Measurements from ENCODE around the gene SP7.

SP7 gene

GRCh38 chr12:53380104-53380793 is 44.1 kb upstream of the SP7 start, which contains the start of gene SP1:
Gene SP1, plus strand, starts transcription at chr12:53380176. Its CDS starts 116 bp downstream, at chr12:53380292.
- Histone ChIP-seq H3K9ac (no peak within 1 kb of the TSS), H3K79me2 (peaks cover 21% of the 10 kb centered on the region), H3K4me3 (ENCODE audit: low read depth, low read length) (peak within 1 kb of the TSS; percentile 75), H3K9me3 (ENCODE audit: control insufficient read depth, low read length) (no peaks in the 10 kb centered on the region), H3K36me3 (ENCODE audit: control insufficient read depth, insufficient read depth, low read length) (no peaks in the 10 kb centered on the region), H3K4me1 (peaks cover 14% of the 10 kb centered on the region), H3K27me3 (ENCODE audit: control insufficient read depth, insufficient read depth, low read length) (no peaks in the 10 kb centered on the region), H2AFZ (peak within 1 kb of the TSS; percentile 88), H3K4me2 (ENCODE audit: low read length) (peak within 1 kb of the TSS; percentile 97), H3K27ac (peak within 1 kb of the TSS; percentile 89)
- no peak for TF ChIP-seq CTCF (IDR thresholded peaks at IDR 0.05)

- H3K27ac ChIP-seq = peak overlapping the region; percentile 89
- TF ChIP-seq CTCF (IDR thresholded peaks at IDR 0.05) = no peak
Measured at GRCh38 chr12:53379389-53380103, 43.4 kb upstream of the SP7 start.

DNA sequence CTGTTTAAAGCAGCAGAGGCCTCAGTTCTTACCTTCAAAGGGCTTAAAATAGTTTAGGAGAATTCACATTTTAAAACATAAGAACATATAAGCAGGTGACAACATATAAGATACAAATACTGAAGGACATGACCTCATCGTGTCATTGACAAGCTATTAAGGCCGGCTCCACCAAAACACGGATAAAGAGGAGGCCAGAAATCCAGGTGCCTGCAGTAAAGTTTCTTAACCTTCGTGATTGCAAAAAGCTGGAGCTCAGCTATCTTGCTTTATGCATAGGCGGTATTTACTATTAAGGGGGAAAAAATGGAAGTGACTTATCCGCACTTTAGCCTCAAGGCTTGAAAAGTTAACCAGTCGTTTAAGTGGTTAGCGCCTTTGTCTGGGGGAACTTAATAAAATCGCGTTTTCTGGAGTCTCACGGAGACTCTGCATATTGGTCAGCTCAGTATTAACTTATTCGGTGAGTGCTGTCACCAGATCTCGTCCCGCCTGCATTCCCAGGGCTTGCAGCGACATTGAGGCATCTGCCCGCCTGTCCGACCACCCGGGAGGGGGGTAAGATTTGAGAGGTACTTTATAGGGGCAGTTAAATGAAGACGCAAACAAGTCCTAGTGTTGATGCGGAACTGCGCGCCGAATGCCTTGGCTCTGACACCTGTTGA is 42.7 kb upstream of the SP7 start:
- Histone ChIP-seq H3K27ac (peak overlapping the region; percentile 89), H3K4me2 (ENCODE audit: low read length) (peak overlapping the region; percentile 97), H3K9me3 (ENCODE audit: control insufficient read depth, low read length) (no peaks in the 10 kb centered on the region), H3K9ac (no peak overlapping the region), H3K4me3 (ENCODE audit: low read depth, low read length) (peak overlapping the region; percentile 75), H3K27me3 (ENCODE audit: control insufficient read depth, insufficient read depth, low read length) (no peaks in the 10 kb centered on the region), H3K4me1 (peaks cover 14% of the 10 kb centered on the region), H2AFZ (peak overlapping the region; percentile 88), H3K79me2 (peaks cover 9% of the 10 kb centered on the region), H3K36me3 (ENCODE audit: control insufficient read depth, insufficient read depth, low read length) (no peaks in the 10 kb centered on the region)
- TF ChIP-seq CTCF (IDR thresholded peaks at IDR 0.05) = no peak

More at GRCh38 chr12:53379389-53380103, 43.4 kb upstream of the SP7 start:
- Histone ChIP-seq H3K4me2 (ENCODE audit: low read length) (peak overlapping the region; percentile 97), H3K4me1 (peaks cover 14% of the 10 kb centered on the region), H2AFZ (peak overlapping the region; percentile 88), H3K36me3 (ENCODE audit: control insufficient read depth, insufficient read depth, low read length) (no peaks in the 10 kb centered on the region), H3K4me3 (ENCODE audit: low read depth, low read length) (peak overlapping the region; percentile 75), H3K9me3 (ENCODE audit: control insufficient read depth, low read length) (no peaks in the 10 kb centered on the region), H3K27me3 (ENCODE audit: control insufficient read depth, insufficient read depth, low read length) (no peaks in the 10 kb centered on the region), H3K79me2 (peaks cover 14% of the 10 kb centered on the region), H3K9ac (no peak overlapping the region)

GRCh38 chr12:53378222-53378621 is 42.1 kb upstream of the SP7 start:
- Histone ChIP-seq H3K79me2 (peaks cover 4% of the 10 kb centered on the region), H2AFZ (peak overlapping the region; percentile 88), H3K4me1 (peaks cover 14% of the 10 kb centered on the region), H3K36me3 (ENCODE audit: control insufficient read depth, insufficient read depth, low read length) (no peaks in the 10 kb centered on the region), H3K27ac (peak overlapping the region; percentile 89), H3K9ac (no peak overlapping the region), H3K27me3 (ENCODE audit: control insufficient read depth, insufficient read depth, low read length) (no peaks in the 10 kb centered on the region), H3K4me3 (ENCODE audit: low read depth, low read length) (peak overlapping the region; percentile 75), H3K9me3 (ENCODE audit: control insufficient read depth, low read length) (no peaks in the 10 kb centered on the region), H3K4me2 (ENCODE audit: low read length) (peak overlapping the region; percentile 97)
- TF ChIP-seq CTCF (IDR thresholded peaks at IDR 0.05) = no peak

Measured in parathyroid adenoma (tissue), 2 donors.